ENCODE results near the gene MAGEB5.
"Not testable (repeated sequence)": the region's sequence is repeated elsewhere in the genome, so short reads cannot be mapped to it uniquely, and the experiment has no call there.

Gene MAGEB5, protein sequence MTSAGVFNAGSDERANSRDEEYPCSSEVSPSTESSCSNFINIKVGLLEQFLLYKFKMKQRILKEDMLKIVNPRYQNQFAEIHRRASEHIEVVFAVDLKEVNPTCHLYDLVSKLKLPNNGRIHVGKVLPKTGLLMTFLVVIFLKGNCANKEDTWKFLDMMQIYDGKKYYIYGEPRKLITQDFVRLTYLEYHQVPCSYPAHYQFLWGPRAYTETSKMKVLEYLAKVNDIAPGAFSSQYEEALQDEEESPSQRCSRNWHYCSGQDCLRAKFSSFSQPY

DNA sequence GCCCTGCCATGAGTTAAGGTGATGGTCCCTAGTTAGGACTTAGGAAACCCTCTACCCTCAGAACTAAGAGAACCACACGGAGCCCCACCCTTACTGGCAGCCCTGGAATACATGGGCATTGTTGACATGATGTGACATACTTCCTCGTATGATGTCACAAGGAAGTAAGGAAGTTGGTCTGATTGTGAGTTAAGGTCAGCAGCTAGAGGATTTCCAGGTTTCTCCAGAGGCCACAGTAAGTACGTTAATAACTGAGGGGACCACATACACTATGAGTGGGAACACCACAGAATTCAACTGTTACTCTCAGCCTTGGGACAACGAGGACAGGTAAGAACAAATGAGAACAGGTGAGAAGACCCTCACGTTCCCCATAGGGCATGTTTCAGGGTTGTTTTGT, at the start of gene MAGEB5:
MAGEB5 (plus strand) TSS at position 301 of the 400 bp plus-strand sequence. CDS start 1,133 bp downstream, outside the sequence.
- Histone ChIP-seq H3K36me3 (ENCODE audit: control insufficient read depth, insufficient read depth, low read length) (no peaks in the 10 kb centered on the region), H3K27me3 (ENCODE audit: control insufficient read depth, insufficient read depth, low read length) (no peaks in the 10 kb centered on the region), H3K4me3 (ENCODE audit: low read length) (no peak within 1 kb of the TSS), H3K4me1 (ENCODE audit: control insufficient read depth, insufficient read depth, low read length) (no peaks in the 10 kb centered on the region), H3K9ac (ENCODE audit: low read length) (no peak within 1 kb of the TSS), H3K27ac (ENCODE audit: low read depth, low read length) (no peak within 1 kb of the TSS)

DNA sequence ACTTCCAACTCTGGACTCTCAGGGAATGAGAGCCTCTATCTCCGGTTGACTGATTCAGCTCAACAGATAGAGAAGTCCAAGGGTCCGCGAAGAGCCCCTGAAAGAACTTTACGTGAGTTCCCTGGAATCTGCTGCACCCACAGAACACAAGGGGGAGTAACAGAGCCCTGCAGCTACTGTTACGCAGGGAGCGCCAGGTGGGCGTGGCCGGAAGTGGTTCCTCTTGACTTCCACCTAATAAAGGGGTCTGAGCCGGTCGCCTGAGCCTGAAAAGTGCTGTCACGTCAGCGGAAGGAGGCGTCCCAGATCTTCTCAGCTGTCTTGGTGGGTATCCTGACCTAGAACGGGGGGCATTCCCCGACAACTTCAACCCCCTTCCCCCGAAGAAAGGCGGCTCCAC, 23.8 kb upstream of the MAGEB5 start, which contains the start of gene MAGEB6:
MAGEB6 (plus strand) TSS at position 237 of the 400 bp plus-strand sequence. CDS start 1,407 bp downstream, outside the sequence.
- H3K27ac ChIP-seq (ENCODE audit: low read depth, low read length): no peak within 1 kb of the TSS
- no peak within 1 kb of the TSS for H3K4me3 ChIP-seq (ENCODE audit: low read length)

DNA sequence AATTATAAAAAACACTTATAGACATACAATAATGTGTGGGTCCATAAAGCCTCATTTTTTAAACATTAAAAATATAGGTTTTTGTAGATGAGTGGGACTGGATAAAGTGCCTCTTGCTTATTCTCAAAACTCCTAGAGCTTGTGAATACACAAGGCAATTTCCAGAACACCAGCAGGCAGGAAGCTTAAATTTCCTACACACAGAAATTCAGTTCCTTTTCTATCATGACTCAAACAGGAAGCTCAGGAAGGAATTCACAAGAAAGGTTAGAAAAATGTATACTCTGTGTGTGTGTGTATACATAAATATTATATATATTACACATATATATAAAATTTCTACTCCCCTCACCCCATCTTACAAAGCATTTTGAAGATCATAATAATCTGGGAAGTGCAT, 12.4 kb upstream of the MAGEB5 start:
- Histone ChIP-seq H3K36me3 (ENCODE audit: control insufficient read depth, insufficient read depth, low read length) (no peaks in the 10 kb centered on the region), H3K9ac (ENCODE audit: low read length) (no peak overlapping the region), H3K4me3 (ENCODE audit: low read length) (no peak overlapping the region), H3K4me1 (ENCODE audit: control insufficient read depth, insufficient read depth, low read length) (no peaks in the 10 kb centered on the region), H3K27ac (ENCODE audit: low read depth, low read length) (no peak overlapping the region), H3K27me3 (ENCODE audit: control insufficient read depth, insufficient read depth, low read length) (no peaks in the 10 kb centered on the region)

More for the DNA sequence above, 23.8 kb upstream of the MAGEB5 start, which contains the start of gene MAGEB6:
- no peak within 1 kb of the TSS for H3K9ac ChIP-seq (ENCODE audit: low read length)
- H3K4me1 ChIP-seq (ENCODE audit: control insufficient read depth, insufficient read depth, low read length): no peaks in the 10 kb centered on the region
- H3K27me3 ChIP-seq (ENCODE audit: control insufficient read depth, insufficient read depth, low read length): no peaks in the 10 kb centered on the region
- H3K36me3 ChIP-seq (ENCODE audit: control insufficient read depth, insufficient read depth, low read length): no peaks in the 10 kb centered on the region

DNA sequence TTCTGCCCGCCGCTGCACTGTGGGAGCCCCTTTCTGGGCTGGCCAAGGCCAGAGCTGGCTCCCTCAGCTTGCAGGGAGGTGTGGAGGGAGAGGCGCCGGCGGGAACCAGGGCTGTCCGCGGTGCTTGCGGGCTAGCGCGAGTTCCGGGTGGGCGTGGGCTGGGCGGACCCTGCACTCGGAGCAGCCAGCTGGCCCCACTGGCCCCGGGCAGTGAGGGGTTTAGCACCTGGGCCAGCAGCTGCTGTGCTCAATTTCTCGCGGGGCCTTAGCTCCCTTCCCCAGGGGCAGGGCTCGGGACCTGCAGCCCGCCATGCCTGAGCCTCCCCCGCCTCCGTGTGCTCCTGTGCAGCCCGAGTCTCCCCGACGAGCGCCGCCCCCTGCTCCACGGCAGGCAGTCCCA, 11.3 kb upstream of the MAGEB5 start:
- not testable (repeated sequence) for H3K4me3 ChIP-seq (ENCODE audit: low read length); H3K9ac ChIP-seq (ENCODE audit: low read length); H3K27ac ChIP-seq (ENCODE audit: low read depth, low read length); H3K4me1 ChIP-seq (ENCODE audit: control insufficient read depth, insufficient read depth, low read length); H3K27me3 ChIP-seq (ENCODE audit: control insufficient read depth, insufficient read depth, low read length); H3K36me3 ChIP-seq (ENCODE audit: control insufficient read depth, insufficient read depth, low read length)

GRCh38 chrX:26208012-26208411, 8.0 kb upstream of the MAGEB5 start:
- H3K27me3 ChIP-seq (ENCODE audit: control insufficient read depth, insufficient read depth, low read length): no peaks in the 10 kb centered on the region
- no peak overlapping the region for H3K27ac ChIP-seq (ENCODE audit: low read depth, low read length)
- H3K4me1 ChIP-seq (ENCODE audit: control insufficient read depth, insufficient read depth, low read length): no peaks in the 10 kb centered on the region
- no peak overlapping the region for H3K4me3 ChIP-seq (ENCODE audit: low read length)
- no peaks in the 10 kb centered on the region for H3K36me3 ChIP-seq (ENCODE audit: control insufficient read depth, insufficient read depth, low read length)
- no peak overlapping the region for H3K9ac ChIP-seq (ENCODE audit: low read length)

DNA sequence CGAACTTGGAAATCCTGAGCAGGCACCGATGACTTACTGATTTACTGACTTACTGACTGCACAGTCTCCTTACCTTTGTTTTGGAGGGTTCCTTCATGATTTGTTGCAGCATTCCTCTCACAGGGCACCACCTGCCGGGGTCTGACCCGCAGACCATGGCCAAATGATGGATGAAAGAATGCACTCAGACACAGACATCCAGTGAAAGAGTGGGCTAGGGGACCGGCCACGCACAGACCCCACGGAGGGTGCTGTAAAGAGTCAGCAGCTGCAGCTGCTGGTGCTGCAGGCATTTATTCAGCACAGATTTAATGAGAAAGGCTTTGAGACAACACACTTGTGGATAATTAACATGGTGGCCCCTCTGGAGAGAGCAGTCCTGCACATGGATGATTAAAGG, 3.4 kb downstream of the MAGEB5 start:
- Histone ChIP-seq H3K4me1 (ENCODE audit: control insufficient read depth, insufficient read depth, low read length) (no peaks in the 10 kb centered on the region), H3K4me3 (ENCODE audit: low read length) (no peak overlapping the region), H3K36me3 (ENCODE audit: control insufficient read depth, insufficient read depth, low read length) (no peaks in the 10 kb centered on the region), H3K27me3 (ENCODE audit: control insufficient read depth, insufficient read depth, low read length) (no peaks in the 10 kb centered on the region), H3K9ac (ENCODE audit: low read length) (no peak overlapping the region), H3K27ac (ENCODE audit: low read depth, low read length) (no peak overlapping the region)

DNA sequence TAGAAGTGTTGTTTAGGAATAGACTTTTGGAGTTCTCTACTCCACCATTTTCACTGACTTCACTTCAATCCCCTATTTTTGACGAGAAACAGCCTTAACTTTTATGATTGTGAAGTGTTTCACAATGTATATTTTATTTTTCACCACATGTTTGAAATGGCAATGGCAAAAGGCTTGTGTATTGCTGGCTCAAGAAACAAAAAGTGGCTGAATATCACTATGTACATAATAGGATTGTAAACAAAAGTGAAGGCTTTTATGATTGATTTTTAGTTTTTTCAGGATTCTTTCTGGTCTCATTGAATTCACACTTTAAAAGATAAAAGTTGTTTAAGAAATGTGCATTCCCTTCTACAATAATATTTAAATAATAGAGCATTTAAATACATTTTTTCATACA, 18.2 kb downstream of the MAGEB5 start:
- Histone ChIP-seq H3K27me3 (ENCODE audit: control insufficient read depth, insufficient read depth, low read length) (no peaks in the 10 kb centered on the region), H3K4me1 (ENCODE audit: control insufficient read depth, insufficient read depth, low read length) (no peaks in the 10 kb centered on the region), H3K4me3 (ENCODE audit: low read length) (no peak overlapping the region), H3K36me3 (ENCODE audit: control insufficient read depth, insufficient read depth, low read length) (no peaks in the 10 kb centered on the region), H3K27ac (ENCODE audit: low read depth, low read length) (no peak overlapping the region), H3K9ac (ENCODE audit: low read length) (no peak overlapping the region)

GRCh38 chrX:26253526-26253925, 37.6 kb downstream of the MAGEB5 start:
- no peak overlapping the region for H3K9ac ChIP-seq (ENCODE audit: low read length)
- H3K4me1 ChIP-seq (ENCODE audit: control insufficient read depth, insufficient read depth, low read length): no peaks in the 10 kb centered on the region
- H3K27me3 ChIP-seq (ENCODE audit: control insufficient read depth, insufficient read depth, low read length): no peaks in the 10 kb centered on the region
- H3K36me3 ChIP-seq (ENCODE audit: control insufficient read depth, insufficient read depth, low read length): no peaks in the 10 kb centered on the region
- no peak overlapping the region for H3K27ac ChIP-seq (ENCODE audit: low read depth, low read length)
- H3K4me3 ChIP-seq (ENCODE audit: low read length): no peak overlapping the region

DNA sequence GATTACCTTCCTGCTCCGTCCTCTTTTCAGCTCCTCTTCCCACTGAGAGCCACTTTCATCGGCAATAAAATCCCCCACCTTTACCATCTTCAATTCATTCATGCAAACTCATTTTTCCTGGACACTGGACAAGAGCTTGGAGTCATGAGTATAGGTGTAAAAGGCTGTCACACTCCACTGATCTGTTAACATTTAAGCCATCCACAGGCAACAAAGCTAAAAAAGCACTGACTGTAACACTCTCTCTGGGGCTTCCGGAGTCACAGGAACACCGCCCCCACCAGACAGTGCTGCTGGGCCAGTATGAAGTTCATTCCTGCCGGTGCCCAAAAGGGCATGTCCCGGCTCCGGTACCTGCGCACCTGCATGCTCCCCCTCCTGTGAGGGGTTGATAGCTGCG, 38.5 kb downstream of the MAGEB5 start:
- no peak overlapping the region for H3K4me3 ChIP-seq (ENCODE audit: low read length)
- H3K27ac ChIP-seq (ENCODE audit: low read depth, low read length): no peak overlapping the region
- no peaks in the 10 kb centered on the region for H3K4me1 ChIP-seq (ENCODE audit: control insufficient read depth, insufficient read depth, low read length)
- no peaks in the 10 kb centered on the region for H3K36me3 ChIP-seq (ENCODE audit: control insufficient read depth, insufficient read depth, low read length)
- H3K27me3 ChIP-seq (ENCODE audit: control insufficient read depth, insufficient read depth, low read length): no peaks in the 10 kb centered on the region
- no peak overlapping the region for H3K9ac ChIP-seq (ENCODE audit: low read length)

DNA sequence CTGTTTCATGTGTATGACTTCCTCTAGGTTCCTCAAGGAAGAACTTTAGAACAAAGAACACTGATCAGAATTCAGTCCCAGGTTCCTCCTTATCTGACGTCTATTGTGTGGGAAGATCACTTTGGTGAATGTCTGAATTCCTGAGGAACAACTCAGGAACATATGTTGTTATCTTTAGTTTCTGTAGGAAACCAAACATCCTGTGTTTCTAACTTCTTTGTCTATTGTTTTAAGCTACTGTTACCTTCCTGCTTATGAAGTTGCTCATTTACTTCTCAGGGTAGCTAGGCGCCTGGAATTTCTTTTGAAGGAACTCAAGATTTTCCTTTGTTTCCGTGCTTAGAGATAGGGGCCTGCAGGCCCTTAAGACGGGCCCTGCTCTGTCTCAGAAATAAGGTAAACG, 46.2 kb downstream of the MAGEB5 start:
- H3K27ac ChIP-seq (ENCODE audit: low read depth, low read length): no peak overlapping the region
- no peaks in the 10 kb centered on the region for H3K27me3 ChIP-seq (ENCODE audit: control insufficient read depth, insufficient read depth, low read length)
- H3K9ac ChIP-seq (ENCODE audit: low read length): no peak overlapping the region
- H3K4me3 ChIP-seq (ENCODE audit: low read length): no peak overlapping the region
- no peaks in the 10 kb centered on the region for H3K36me3 ChIP-seq (ENCODE audit: control insufficient read depth, insufficient read depth, low read length)
- H3K4me1 ChIP-seq (ENCODE audit: control insufficient read depth, insufficient read depth, low read length): no peaks in the 10 kb centered on the region
